Body of pancreas (tissue), 4 donors: ENCODE results near the gene GP1BA.
"Not testable (repeated sequence)": the region's sequence is repeated elsewhere in the genome, so short reads cannot be mapped to it uniquely, and the experiment has no call there.

Experiments
- CTCF ChIP-seq, 7 experiments: fragments of 450-650 bp in 4 of 7; fragments of 200-600 bp in 3 of 7; sonication (generic) in 3 of 7; IDR thresholded peaks; one replicate each; pipeline ENCODE4 v1.5.1; 2016 to 2019; ENCODE audit warnings: antibody characterized with exemption in 7 of 7
- POLR2A ChIP-seq, 3 donors: fragments of 450-650 bp; IDR thresholded peaks; one replicate each; pipeline ENCODE4 v1.6.1; 2016; ENCODE audit warnings: antibody characterized with exemption in 3 of 3, mild to moderate bottlenecking in 2 of 3

- TF ChIP-seq CTCF, POLR2A (IDR thresholded peaks at IDR 0.05): not testable (repeated sequence)
Observed at GRCh38 chr17:4914551-4914950, 17.5 kb upstream of the GP1BA start.
